ENCODE results near the gene RP2. TPM values are rescaled to one million over a fixed set of nuclear protein-coding genes. Genes with fewer than 3 reads are reported as not detected.

The RP2 gene
- total and polyA plus RNA-seq, 4 donors, result 3.2 to 11.5 (median 7.3) TPM

GRCh38 chrX:46927718-46928117 lies 90.9 kb downstream of the RP2 start:
- Histone ChIP-seq H3K9ac (ENCODE audit: low read depth in 1 of 2, low read length in 2 of 2) (no peak overlapping the region), H3K36me3 (ENCODE audit: control insufficient read depth in 4 of 4, insufficient read depth in 3 of 4, low read depth in 1 of 4, low read length in 3 of 4) (no peaks in the 10 kb centered on the region), H3K4me3 (ENCODE audit: low read depth in 1 of 3, low read length in 3 of 3) (no peak overlapping the region), H3K27me3 (ENCODE audit: control insufficient read depth in 4 of 4, insufficient read depth in 4 of 4, low read length in 3 of 4) (no peaks in the 10 kb centered on the region), H3K4me1 (ENCODE audit: control insufficient read depth in 4 of 4, insufficient read depth in 4 of 4, low read length in 3 of 4) (no peaks in the 10 kb centered on the region), H3K27ac (ENCODE audit: low read depth in 1 of 2, low read length in 2 of 2) (no peak overlapping the region), H3K9me3 (ENCODE audit: control insufficient read depth in 4 of 4, low read length in 3 of 4) (no peaks in the 10 kb centered on the region)
- WGBS, result 98% methylated on average over 3 of the region's 3 CpGs
- DNase-seq (ENCODE audit: low spot score), result no peak
- TF ChIP-seq FOXA2 (IDR thresholded peaks at IDR 0.05) (no peak), ATF3 (IDR thresholded peaks at IDR 0.05) (no peak), GABPA (IDR thresholded peaks at IDR 0.05 in 1 of 2, conservative IDR thresholded peaks at IDR 0.05 in 1 of 2) (no peak), SP1 (IDR thresholded peaks at IDR 0.05) (no peak), HNF4G (IDR thresholded peaks at IDR 0.05) (no peak), HNF4A (conservative IDR thresholded peaks at IDR 0.05) (no peak), NR2F2 (IDR thresholded peaks at IDR 0.05) (no peak), MAX (IDR thresholded peaks at IDR 0.05) (no peak), CTCF (IDR thresholded peaks at IDR 0.05; ENCODE audit: low read depth, low read length, missing input control) (no peak), REST (IDR thresholded peaks at IDR 0.05) (no peak), RXRA (IDR thresholded peaks at IDR 0.05) (no peak), ZBTB33 (IDR thresholded peaks at IDR 0.05) (no peak), JUND (IDR thresholded peaks at IDR 0.05) (no peak), EGR1 (IDR thresholded peaks at IDR 0.05; ENCODE audit: low read depth in 2 of 2) (no peak), TAF1 (conservative IDR thresholded peaks at IDR 0.05) (no peak), YY1 (IDR thresholded peaks at IDR 0.05) (no peak), RAD21 (IDR thresholded peaks at IDR 0.05) (no peak)
